GM19035 (cell line): ENCODE data around the gene RNF10.
"Not testable (repeated sequence)": the region's sequence is repeated elsewhere in the genome, so short reads cannot be mapped to it uniquely, and the experiment has no call there.

Experiments
- ATAC-seq: cut with Tn5 transposase; IDR thresholded peaks from one replicate; pipeline ENCODE4 v1.9.1; 2021; ENCODE audit not compliant: unreplicated experiment

The RNF10 gene

DNA sequence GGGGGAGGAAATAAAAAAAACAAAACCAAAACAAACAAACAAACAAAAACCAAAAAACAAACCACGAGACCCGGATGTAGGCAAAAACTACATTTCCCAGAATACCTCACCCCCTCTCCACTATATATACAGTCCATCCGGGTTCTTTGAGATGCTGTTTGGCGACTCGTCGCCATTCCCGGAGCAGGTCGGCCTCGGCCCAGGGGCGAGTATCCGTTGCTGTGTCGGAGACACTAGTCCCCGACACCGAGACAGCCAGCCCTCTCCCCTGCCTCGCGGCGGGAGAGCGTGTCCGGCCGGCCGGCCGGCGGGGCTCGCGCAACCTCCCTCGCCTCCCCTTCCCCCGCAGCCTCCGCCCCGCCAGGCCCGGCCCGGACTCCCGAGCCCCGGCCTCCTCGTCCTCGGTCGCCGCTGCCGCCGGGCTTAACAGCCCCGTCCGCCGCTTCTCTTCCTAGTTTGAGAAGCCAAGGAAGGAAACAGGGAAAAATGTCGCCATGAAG is at the start of gene RNF10:
Gene RNF10 (plus strand): TSS at position 154 of the 500 bp plus-strand sequence. CDS start 456 bp downstream, outside the sequence.
- ATAC-seq, result peak; percentile 68

DNA sequence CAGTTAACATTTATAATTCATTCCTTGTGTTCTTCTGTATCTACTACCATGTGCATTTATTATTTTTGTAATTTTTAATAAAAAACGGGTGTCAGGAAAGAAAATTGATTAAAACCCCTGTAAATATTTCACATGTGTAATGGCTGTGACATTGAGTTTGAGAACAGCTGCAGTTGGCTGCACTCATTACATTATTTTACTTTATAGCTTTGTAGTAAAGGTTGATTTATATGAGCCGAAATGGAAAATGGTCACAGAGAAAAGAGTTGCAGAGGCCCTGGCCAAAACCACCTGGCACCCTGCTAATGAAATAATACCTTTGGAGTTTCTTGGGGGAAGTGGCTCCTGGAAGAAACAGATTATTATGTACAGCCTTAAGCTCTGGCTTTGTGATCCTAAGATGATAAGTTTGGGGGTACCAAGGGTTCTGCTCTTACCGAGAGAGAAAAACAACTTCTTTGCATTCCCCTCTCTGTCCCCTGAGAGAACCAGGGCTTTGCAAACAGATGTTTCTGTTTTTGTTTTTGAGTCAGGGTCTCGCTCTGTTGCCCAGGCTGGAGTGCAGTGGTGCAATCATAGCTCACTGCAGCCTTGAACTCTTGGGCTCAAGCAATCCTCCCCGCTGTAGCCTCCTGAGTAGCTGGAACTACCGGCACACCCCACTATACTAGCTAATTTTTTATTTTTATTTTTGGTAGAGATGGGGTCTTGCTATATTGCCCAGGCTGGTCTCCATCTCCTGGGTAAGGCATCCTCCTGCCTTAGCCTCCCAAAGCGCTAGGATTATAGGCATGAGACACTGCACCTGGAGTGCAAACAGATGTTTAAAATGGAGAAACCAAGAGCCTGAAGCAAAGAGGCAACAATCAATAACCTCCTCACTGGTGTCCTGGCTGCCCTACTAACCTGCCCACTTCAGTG is 47.9 kb upstream of the RNF10 start:
- ATAC-seq, result no peak

DNA sequence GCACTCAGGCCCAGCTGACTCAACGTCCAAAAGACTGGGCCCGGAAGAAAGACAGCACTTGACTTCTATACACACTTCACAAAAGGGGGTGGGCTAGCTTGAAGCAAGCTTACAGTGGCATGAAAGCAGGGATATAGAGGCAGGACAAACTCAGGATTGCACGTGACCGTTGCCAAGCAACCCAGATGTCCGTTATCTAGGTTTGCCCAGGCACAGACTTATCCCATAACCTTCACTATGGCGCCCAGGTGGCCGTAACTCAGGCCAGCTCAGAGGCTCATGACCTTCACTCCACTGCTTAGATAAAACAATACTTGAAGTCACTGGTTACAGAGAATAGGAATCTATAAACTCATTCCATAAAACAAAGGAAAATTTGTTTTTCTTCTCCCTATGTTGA is 46.6 kb upstream of the RNF10 start:
- not testable (repeated sequence) for ATAC-seq

DNA sequence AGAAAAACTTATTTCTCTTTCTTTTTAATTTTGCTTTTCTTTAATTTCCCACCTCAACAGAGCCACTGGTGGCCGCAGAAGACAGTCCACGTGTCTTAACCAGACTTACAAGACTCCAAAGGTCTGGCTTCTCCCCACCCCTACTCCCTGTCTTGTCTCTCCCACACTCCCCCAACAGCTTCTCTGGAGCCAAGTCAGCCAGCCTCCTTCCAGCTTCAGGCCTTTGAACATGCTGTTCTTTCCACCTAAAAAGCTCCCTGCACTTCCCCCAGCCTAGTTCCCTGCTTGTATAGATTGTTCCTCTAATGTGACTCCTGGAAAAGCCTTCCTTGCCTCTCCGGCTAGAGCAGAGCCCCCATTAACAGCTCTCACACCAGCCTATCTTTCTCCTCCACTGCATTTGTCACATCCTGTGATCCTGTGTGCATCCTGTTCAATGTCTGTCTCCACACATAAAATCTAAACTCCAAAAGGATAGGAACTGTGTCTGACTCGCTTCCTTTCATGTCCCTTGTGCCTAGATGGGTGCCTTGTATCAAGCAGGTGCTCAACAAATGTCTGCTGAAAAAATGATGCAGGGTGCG is 46.0 kb upstream of the RNF10 start:
- ATAC-seq, result no peak

DNA sequence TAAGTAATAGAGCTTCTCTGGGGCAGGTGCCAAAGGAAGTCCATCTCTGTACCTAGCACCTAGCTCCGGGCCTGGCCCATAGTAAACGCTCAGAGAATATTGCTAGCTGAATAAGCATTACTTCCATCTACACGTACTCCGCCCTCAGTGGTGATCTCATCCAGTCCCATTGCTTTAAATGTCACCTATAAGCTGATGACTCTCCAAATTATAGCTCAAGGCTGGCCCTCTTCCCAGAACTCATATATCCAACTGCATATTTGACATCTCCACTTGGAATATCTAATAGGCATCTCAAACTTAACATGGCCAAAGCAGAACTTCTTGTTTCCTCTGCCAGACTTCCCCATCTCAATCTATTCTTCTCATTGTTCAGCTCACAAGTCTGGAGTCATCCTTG is 45.1 kb upstream of the RNF10 start:
- no peak for ATAC-seq

DNA sequence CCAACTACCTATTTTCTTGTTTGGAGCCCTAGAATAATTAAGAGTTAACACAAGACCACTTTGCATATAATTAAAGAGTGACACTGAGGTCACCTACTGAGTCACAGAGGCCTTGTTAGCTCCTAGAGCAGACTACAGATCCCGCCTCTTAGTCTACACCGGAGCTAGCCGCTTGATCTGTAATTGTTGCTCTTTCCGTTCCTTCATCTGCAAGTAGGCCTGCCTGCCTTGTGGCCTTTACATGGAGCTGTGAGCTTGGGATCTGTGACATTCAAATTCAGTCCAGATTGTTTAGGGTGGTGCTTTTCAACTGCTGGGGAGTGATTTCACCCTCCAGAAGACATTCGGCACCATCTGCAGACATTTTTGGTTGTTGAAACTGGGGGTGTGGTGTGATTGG is 43.8 kb upstream of the RNF10 start:
- no peak for ATAC-seq

DNA sequence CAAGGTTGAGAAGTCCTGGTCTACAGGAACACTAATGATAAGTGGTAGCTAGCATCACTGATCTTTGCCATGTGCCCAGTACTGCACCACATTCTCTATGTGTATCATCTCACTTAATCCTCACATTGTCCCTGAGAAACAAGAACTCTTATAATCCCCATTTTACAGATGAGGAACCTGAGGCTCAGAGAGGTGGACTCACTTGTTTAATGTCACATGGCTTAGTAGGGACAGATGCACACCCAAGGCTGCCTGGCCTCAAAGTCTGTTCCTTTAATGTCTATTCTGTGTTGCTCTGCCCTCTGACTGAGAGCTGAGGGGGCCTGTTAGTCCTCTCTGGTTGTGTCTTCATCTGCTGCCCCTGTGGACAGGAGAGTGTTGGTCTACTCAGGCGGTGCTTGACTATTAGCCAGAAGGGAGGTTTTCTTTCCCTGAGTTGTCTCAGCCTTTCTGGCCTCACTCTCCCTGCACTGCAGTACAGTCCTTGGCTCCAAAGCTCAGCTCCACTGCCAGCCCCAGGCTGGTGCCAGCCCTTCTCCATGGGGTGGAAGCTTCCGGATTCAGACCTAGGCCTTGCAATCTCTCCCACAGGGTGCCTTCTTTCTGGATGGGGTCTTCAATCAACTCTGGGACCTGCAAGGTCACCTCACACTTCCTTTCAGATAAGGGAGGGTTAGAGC is 43.2 kb upstream of the RNF10 start:
- no peak for ATAC-seq

DNA sequence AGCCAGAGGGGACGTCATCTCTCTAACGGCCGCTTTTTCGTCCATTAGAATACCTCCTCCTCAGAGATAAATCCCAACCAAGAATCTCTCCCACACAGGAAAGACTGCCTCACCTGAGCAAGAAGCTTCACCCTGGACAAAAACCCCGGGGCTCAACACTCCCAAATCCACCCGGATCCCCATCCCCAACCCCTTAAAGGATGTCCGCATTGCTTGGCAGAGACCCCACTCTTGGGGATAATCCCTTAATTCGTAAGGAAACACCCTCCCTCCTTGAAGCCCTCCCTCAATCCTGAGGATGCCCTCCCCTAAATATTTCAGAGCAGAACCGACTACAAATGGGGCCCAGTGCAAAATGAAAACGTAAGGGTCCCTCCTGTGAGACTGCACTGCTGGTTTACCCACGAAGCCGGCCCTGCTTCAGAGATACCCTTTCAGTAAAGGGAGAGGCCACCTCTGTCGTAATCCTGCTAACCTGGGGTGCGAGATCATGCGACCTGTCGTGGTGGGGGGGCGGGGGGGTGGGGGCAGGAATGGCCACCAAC is 38.9 kb upstream of the RNF10 start:
- no peak for ATAC-seq

DNA sequence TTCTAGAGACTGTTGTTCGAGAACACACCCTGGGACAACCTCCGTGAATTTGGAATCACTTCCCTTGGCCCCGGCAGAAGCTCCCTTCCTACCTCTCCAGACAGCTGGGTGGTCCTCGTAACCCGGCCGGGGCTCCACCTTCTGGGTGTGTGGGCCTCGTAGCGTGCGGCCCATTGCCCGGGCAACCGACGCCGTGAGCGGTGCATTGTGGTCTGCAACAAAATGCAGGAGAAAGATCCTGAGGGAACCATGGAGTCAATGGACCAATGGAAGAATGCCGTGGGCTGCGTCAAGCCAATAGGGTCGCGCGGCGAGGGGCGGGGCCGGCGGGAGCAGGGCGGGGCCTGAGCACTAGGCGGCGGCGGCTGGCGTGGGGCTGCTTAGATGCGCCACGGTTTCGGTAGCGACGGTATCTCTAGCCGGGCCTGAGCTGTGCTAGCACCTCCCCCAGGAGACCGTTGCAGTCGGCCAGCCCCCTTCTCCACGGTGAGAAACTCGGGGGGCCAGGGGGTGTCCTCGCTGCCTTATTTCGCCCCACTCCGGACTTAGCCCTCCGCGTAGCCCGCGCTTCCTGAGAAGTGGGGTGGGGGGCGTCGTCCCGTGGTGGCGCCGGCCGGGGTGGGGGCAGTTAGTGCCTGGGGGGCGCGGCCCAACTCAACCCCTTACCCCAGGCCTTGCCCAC is 38.3 kb upstream of the RNF10 start, which contains the start of gene DYNLL1:
Gene DYNLL1 (plus strand): TSS at position 383 of the 682 bp plus-strand sequence. CDS start 309 bp downstream, outside the sequence.
- ATAC-seq, result peak; percentile 93

DNA sequence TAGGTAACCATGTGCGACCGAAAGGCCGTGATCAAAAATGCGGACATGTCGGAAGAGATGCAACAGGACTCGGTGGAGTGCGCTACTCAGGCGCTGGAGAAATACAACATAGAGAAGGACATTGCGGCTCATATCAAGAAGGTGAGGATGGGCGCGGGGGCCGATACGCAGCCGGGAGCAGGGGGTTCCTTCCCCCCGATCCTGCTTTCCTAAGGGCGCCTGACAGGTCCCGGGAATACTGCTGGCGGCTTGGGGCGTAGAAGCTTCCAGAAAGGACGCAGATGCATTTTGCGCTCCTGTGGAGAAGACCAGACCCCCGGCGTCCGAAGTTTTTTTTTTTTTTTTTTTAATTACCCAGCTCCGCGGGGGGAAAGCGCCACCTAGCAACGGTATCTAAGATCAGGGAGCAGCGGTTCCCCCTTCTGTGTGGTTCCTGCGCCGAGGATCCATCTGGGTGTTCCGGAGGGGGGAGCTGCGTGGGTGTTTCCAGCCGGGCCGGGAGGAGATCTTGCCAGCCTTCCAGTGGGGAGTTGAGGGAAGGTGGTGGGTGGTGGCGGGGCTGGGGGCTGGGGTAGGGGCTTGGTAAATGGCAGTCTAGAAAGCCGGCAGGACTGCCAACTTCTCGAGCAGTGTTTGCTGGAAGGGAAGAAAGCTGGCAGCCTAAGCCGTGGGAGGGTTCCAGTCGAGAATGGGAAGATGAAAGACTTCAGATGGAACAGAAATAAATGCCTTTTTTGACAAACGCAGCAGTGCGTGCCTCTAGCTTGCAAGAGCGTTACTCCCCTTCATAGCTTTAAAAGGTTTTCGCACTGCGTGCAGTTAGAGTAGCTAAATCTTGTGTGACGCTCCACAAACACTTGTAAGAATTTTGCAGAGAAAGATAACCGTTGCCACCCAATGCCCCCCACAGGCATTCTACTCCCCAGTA is 37.5 kb upstream of the RNF10 start:
- ATAC-seq, result peak; percentile 8

DNA sequence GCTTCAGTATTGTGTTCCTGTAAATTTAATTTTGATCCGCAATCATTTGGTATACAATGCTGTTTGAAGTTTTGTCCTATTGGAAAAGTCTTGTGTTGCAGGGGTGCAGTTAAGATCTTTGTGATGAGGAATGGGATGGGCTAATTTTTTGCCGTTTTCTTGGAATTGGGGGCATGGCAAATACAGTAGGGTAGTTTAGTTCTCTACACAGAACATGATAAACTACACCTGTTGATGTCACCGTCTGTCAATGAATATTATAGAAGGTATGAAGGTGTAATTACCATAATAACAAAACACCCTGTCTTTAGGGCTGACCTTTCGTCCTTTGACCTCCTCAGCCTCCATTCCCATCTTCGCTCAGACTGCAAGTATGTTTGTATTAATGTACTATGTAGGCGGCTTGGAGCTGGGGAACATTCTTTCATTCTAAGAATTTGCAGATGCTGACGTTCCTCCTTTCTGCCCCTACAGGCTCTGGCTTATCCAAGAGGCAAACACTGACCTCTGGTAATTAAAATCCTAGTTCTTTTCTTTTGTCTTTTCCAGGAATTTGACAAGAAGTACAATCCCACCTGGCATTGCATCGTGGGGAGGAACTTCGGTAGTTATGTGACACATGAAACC is 36.5 kb upstream of the RNF10 start:
- no peak for ATAC-seq

DNA sequence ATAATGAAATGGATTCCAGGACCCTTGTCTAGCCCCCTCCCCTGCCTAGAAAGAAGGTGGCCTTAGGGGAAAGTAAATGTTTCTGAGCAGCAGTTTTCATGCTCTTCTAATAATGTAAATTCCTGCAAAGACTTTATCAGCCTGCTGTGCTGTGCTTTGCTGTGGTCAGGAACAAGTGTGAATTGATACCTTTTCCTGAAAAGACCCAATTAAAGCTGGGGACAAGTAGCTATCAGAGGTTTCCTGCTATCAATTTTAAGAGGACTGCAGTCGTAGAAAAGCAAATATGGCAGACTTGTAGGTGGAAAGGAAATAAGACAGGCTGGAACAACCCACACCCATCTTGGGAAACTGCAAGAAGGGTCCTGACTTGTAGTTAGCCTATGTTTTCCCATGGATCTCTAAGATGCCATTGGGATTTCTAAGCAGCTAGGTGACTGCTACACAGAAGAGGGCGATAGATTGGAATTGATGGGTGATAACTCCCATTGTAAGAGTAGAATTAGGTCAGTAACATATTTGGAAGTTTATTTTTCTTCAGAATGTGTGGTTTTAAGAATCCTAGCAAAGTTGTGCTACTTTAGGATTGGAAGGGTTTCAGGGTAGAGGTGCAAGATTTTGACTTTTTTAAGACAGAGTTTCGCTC is 35.2 kb upstream of the RNF10 start:
- ATAC-seq, result no peak

DNA sequence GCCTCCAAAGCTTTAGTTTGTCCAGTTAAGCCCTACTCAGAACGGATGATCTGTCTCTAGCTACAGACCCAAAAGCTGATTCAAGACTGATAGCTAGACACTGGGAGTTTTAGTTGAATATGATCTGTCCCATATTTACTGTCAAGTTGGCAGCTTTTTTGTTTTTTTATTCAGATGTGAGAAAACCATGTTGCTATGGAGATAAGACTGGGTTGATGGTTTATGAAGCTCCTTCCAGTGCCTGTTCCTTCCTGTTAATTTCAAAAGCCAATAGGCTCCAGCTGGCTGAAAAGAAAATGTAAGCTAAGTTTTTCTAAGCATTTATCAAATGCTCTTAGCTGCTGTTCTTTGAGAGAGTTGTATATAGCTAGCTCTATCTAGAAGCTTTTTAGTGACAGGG is 33.6 kb upstream of the RNF10 start:
- no peak for ATAC-seq

DNA sequence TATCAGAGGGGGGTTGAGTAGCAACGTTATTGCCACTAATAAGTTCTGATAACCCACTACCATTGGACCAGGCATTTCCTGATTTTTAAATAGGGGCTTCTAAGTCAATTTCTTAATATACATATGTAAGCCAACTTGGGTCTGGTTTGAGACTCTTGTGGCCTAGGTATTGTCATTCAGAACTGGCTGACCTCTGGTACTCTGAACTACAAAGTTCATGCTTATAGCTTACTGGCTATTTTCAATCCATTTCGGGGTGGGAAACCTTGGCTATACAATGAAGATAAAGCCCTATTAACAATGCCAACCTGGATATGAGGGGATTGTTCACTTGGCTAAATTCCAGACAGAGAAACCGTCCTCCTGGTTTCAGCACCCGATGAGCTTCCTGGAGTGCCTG is 29.6 kb upstream of the RNF10 start:
- no peak for ATAC-seq

DNA sequence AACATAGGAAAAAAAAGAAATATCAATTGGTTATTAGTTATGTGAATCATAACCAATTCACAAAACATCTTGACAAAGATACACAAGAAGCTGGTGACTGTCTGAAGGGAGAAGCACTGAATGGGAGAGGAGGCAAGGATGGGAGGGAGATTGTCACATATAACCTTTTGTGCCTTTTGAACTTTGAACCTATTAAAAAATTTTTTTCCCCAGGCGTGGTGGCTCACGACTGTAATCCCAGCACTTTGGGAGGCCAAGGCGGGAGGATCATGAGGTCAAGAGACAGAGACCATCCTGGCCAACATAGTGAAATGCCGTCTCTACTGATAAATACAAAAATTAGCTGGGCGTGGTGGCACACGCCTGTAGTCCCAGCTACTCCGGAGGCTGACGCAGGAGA is 25.6 kb upstream of the RNF10 start:
- no peak for ATAC-seq

DNA sequence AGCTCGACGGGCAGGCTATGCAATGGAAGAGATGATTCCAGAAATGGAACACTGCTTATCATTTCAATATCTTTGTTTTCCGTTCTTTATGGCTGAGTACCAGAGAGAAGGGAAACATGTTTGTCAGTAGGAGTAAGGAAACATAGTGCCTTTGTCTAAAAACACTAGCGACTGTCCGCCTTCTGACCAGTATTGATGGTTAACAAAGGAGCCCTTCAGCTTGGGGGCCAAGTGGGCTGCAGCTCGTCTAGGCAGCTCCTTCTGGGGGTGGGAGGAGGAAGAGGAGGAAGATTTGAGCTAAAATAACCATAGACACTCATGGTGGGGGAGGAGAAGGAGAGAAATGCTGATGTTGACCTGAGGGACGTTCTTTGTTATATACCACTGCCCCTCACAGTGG is 20.2 kb upstream of the RNF10 start:
- ATAC-seq, result no peak

DNA sequence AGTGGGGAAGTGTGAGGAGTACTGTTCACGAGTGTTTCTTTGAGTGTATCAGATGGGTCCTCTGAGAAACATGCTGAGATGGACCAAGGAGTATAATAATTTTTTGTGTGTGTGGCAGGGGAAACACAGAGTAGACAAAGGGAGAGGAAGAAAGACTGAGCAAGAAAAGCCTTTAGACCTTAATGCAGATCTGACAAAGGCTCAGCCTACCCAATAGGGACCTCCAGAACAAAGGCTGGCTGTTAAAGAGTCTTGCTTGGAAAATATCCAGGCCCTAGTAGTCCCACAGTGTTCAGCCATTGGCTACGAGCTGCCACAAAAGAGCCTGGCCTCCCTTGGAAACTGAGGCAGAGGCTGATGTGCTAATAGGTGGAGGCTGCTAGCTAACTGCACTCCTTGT is 18.7 kb upstream of the RNF10 start:
- no peak for ATAC-seq

DNA sequence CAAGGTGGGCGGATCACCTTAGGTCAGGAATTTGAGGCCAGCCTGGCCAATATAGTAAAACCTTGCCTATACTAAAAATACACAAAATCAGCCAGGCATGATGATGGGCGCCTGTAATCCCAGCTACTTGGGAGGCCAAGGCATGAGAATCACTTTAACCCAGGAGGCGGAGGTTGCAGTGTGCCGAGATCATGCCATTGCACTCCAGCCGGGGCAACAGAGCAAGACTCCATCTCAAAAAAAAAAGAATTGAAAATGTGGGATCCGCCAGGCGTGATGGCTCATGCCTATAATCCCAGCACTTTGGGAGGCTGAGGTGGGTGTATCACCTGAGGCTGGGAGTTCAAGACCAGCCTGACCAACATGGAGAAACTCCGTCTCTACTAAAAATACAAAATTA is 14.8 kb upstream of the RNF10 start:
- ATAC-seq, result not testable (repeated sequence)

DNA sequence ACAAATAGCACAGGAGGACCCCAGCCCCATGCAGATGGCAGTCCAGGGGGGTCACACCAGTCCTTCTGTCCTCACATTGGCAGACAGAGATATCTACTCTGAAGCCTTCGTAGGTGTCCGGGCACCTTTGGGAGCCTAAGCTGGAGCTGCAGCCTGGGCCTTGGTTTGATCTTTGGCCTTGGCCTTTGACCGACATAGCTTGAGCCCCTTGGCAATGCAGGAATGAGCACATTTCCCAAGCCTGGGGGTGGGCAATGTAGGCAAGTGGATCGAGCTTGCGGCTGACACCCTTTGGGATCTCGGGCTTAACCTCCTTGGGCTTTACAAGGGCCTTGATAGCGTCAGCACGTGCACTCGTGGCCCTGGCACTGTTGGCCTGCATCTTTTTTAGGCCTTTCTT is 11.6 kb upstream of the RNF10 start:
- no peak for ATAC-seq
